Liver (tissue), 3 donors: ENCODE results near the gene ATP6V1F.

ENCODE experiments used
- JUND ChIP-seq, 2 donors: IDR thresholded peaks; 2 replicates each; pipeline ENCODE4 v1.6.1; 2016; ENCODE audit warnings: antibody characterized with exemption in 2 of 2
- YY1 ChIP-seq: IDR thresholded peaks from 2 replicates; pipeline ENCODE4 v1.6.1; 2016; ENCODE audit warnings: antibody characterized with exemption, mild to moderate bottlenecking
- TF ChIP-seq, protein P1 (sequence below): fragments of 150-350 bp; IDR thresholded peaks from 2 replicates; pipeline ENCODE4 v1.5.1; 2017; ENCODE audit warnings: improper control_type of control experiment, low read depth, low read length; ENCODE audit not compliant: missing input control
- donor health status: healthy.
- donor health status: healthy.

- TF ChIP-seq, protein P1, sequence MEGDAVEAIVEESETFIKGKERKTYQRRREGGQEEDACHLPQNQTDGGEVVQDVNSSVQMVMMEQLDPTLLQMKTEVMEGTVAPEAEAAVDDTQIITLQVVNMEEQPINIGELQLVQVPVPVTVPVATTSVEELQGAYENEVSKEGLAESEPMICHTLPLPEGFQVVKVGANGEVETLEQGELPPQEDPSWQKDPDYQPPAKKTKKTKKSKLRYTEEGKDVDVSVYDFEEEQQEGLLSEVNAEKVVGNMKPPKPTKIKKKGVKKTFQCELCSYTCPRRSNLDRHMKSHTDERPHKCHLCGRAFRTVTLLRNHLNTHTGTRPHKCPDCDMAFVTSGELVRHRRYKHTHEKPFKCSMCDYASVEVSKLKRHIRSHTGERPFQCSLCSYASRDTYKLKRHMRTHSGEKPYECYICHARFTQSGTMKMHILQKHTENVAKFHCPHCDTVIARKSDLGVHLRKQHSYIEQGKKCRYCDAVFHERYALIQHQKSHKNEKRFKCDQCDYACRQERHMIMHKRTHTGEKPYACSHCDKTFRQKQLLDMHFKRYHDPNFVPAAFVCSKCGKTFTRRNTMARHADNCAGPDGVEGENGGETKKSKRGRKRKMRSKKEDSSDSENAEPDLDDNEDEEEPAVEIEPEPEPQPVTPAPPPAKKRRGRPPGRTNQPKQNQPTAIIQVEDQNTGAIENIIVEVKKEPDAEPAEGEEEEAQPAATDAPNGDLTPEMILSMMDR: no peak
- no peak for TF ChIP-seq JUND (IDR thresholded peaks at IDR 0.05)
- TF ChIP-seq YY1: no peak
Measured at GRCh38 chr7:128886391-128887168, 23.9 kb downstream of the ATP6V1F start.
